Kidney glomerular epithelial cell (primary cell): ENCODE data around the gene CFAP53.
A peak's percentile ranks its signal among the peaks of the same experiment; 100 is the strongest.
"Not testable (repeated sequence)": the region's sequence is repeated elsewhere in the genome, so short reads cannot be mapped to it uniquely, and the experiment has no call there.

Experiments
- DNase-seq: peaks from one replicate; lab custom pipeline; 2025; lab: John Stamatoyannopoulos, UW

CFAP53 gene

DNA sequence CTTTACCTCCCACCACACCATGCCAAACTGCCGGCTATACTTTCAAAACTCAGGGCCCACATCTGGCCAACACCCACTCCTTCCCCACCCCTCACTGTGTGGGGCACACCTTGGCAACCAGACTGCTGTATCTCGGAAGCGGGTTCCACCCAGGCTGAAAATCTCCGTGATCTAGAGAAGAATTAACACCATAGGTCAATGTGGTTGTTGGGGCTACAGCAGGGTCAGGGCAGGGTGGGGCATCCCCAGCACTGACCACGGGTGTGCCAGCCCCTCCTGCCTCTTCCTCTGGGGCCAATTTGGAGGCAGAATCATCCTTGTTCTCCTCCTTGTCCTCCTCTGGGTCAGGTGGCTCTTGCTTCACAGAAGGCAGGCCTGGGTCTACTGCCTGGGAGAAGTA, 6.3 kb upstream of the CFAP53 start:
- no peak for DNase-seq

DNA sequence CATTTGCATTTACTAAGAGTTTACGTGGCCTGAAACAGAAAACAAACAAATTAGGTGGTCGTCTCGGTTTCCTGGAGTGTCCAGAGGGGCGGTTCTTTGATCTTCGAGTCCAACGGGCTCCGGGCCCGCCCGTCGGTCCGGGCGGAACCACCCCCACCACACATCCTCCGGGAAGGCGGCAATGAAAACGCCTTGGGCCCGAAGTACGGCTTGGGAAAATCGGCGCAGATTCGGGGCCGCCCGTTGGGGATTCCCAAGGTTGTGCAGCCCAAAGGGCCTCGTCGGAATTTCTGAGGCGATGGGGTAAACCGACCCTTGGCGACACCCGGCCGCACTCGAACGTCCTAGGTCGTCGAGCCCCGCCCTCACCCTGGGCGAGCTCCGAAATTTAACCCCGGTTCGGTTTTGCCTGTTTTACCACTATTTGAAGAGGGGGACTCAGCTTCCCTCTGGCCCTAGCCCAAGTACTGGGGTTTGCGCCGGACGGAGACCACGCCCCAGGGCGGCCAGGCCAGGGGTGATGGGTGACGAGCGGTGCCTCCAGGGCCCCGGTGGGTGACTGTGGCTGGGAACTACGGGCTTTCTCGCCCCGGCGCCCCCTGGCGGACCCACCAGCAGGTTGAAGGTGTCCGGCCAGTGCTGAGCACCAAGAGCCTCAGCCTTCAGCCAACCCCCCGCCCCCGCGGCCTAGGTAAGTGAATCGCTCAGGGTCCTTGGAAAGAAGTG, 1.9 kb upstream of the CFAP53 start:
- peak; percentile 25 for DNase-seq

DNA sequence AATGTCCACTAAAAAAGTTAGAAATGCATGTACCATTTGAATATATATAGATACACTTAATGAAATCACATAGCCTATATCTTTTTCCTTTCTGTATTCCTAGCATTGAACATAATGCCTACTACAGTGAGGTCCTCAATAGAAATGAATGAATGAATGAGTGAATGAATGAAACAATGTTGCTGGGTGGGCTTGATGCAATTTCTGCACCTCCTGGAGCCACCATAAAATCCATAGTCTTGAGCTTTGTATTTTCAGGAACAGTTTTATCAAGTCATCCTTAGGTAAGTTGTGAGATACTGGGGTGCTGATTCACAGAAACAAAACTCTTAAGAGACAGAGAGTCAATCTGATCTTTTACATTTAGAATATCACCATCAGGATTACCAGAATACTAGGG, 3.3 kb downstream of the CFAP53 start:
- no peak for DNase-seq

DNA sequence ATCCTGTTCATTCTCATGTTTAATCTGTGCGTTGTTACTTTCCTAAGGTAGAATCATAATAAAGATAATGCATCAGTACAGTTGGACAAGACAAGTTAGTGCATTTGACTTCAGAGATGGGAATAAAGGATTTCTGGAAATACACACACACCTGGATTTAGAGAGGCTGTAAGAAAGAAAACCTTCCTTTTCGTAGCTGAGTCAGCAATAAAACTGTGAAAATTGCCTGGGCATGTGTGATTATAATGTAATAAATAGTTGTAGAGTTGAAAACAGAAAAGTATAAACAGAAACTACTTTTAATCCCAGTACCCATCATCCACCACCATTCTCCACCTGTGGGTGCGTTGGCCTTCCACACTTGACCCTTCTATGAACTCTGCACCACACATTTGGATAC, 15.4 kb downstream of the CFAP53 start:
- DNase-seq, result no peak

DNA sequence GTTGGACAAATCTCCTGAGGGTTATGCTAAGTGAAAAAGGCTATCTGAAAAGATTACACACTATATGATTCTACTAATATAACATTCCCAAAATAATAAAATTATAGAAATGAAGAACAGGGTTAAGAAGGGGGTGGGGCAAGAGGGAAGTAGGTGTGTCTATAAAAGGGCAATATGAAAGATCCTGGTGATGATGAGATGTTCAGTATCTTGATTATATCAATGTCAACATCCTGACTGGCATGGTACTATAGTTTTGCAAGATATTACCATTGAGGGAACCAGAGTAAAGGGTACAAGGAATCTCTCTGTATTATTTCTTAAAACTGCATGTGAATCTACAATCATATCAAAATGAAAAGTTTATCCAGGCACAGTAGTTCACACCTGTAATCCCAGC, 16.7 kb downstream of the CFAP53 start:
- no peak for DNase-seq

DNA sequence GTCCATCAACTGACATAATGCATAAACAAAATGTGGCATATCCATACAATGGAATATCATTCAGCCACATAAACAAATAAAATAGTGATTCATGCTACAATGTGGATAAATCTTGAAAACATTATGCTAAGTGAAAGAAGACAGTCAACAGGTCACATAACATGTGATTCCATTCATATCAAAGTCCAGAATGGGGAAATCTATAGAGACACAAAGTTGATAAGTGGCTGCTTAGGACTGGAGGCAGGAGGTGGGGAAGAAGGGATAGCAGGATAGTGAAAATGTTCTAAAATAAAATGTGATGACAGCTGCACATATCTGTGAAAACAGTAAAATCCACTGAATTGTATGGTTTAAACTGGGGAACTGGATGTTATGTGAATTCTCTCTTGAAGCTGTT, 18.7 kb downstream of the CFAP53 start:
- DNase-seq, result no peak

DNA sequence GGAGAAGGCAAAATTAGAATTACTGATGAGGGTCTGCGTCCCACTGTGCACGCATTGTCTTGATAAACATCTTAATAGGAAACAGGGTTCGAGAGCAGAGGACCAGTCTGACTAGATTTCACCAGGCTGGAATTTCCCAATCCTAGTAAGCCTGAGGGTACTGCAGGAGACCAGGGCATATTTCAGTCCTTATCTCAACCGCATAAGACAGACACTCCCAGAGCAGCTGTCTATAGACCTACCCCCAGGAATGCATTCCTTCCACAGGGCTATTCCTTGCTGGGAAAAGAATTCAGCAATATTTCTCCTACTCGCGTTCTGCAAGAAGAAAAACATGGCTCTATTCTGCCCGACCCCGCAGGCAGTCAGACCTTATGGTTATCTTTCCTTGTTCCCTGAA, 24.5 kb downstream of the CFAP53 start:
- DNase-seq, result not testable (repeated sequence)

DNA sequence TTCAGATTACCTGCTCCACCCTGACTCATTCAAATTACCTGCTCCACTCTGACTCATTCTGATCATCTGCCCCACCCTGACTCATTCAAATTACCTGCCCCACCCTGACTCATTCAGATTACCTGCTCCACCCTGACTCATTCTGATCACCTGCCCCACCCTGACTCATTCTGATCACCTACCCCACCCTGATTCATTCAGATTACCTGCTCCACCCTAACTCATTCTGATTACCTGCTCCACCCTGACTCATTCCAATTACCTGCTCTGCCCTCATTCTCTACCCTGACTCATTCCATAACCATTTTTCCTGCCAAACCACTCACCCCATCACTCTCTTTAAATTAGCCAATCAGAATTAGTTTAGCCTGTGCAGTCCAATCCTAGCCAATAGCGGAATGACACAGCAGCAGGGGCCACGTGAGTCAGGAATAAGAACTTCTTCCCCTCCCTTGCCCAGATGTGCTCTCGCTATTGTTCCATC, 26.2 kb downstream of the CFAP53 start:
- DNase-seq, result no peak

DNA sequence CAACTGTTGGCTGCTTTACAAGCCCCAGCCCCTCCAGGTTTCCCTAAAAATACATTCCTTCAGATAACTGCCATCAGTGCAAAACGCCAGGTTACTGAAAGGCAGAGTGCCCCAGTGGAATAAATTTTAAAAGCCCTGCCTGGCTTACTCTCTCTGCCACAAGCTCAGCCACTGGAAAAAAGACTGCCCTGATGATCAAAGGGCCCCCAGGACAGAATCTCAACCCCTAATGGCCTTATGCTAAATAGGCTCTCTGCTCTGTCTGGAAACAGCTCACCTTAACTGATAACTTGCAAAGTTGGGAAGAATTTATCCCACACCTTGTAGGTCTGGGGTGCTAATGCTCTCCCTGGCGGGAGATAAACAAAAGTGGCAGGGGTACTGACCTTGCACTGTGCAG, 33.9 kb downstream of the CFAP53 start:
- DNase-seq, result no peak

DNA sequence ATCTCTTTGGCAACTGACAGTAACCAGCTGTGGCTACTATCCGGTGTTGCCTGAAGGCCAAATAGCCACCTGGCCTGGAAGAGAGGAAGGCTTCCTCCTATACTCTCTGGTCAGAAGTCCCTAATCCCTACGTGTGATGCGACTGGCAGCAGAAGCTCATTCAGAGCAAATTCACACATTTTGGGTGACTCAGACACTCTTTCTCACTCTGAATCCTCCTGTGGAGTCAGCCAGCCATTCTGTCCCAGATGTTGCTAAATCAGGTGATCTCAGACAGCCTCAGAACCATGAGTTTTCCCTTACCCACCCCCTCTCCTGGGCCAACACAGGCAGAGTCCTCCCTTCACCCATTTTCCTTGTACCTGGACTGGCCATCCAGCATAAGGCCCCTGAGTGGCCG, 34.7 kb downstream of the CFAP53 start:
- DNase-seq, result peak; percentile 17

DNA sequence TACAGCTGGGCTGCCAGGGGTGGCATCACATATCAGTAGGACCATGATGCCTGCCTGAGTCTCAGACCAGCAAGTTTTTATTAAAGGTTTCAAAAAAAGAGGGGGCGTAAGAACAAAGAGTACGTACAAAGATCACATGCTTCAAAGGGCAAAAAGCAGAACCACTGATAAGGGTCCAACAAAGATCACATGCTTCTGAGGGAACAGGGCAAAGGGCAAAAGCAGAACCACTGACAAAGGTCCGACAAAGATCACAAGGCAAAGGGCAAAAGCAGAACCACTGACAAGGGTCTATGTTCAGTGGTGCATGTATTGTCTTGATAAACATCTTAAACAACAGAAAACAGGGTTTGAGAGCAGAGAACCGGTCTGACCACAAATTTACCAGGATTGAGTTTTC, 46.0 kb downstream of the CFAP53 start:
- not testable (repeated sequence) for DNase-seq

DNA sequence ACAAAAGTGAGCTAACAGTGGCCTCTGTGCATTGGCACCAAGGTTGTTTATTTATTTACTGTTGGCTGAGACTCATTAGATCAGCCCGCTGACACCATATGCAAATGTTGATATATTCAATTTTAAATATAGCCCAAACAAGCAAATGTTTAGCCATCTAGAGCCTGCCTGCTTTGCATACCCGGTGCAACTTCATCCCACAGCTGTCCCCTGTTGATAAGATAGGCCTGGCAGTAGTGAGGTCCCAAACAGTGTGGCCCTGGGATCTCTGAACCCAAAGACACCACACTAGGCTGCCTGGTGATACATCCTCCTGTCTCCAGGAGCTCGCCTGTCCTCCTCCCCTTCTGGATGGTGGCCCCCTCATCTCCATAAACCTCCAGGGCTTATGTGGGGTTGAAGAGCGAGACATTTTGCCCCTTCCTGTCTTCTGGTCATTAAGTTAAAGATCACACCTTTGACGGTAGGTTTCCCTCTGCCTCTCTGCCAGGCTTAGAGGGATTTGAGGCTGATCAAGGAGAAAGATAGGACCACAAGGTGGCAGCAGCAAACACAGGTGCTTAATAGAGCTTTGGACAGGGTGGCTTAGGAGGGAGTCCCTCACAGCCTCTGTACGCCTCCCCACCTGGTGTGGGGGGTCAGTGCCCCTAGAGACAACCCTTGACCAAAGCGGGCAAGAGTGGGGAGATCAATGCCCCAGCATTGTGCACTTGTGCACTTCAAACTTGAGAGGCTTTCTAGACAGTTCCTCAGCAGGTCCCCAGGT, 47.7 kb downstream of the CFAP53 start:
- no peak for DNase-seq

DNA sequence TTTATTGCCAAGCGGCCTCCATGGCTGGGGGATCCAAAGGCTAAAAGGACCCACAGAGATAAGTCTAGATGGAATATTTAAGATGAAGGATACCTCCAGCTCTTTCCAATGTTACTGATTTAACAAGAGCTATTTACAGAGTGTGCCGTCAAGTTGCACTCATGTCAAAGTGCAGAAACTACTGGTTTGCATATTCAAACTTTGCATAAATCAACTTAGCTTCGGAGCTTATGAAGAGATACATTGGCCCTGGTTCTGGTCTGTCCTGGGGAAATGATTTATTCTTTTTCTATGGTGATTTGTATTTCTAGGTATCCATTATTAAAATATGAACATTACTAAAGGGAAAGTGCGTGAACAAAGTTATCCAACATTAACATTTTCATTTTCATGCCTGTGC, 57.0 kb downstream of the CFAP53 start:
- no peak for DNase-seq

DNA sequence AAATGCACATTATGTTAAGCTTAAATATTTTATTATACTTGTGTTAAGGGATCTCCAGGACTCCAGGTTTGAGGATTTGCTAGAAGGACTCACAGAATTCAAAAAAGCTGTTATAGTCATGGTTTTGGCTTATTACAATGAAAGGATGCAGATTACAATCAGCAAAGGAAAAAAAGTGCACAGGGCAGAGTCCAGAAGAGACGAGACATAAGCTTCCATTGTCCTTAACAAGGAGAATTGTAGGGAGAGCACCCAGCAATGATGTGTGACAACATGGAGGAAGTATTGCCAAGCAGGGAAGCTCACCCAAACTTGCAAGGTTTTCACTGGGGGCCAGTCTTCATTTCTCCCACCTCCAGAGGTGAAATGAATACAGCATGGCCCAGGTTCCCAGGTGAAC, 58.6 kb downstream of the CFAP53 start:
- no peak for DNase-seq

DNA sequence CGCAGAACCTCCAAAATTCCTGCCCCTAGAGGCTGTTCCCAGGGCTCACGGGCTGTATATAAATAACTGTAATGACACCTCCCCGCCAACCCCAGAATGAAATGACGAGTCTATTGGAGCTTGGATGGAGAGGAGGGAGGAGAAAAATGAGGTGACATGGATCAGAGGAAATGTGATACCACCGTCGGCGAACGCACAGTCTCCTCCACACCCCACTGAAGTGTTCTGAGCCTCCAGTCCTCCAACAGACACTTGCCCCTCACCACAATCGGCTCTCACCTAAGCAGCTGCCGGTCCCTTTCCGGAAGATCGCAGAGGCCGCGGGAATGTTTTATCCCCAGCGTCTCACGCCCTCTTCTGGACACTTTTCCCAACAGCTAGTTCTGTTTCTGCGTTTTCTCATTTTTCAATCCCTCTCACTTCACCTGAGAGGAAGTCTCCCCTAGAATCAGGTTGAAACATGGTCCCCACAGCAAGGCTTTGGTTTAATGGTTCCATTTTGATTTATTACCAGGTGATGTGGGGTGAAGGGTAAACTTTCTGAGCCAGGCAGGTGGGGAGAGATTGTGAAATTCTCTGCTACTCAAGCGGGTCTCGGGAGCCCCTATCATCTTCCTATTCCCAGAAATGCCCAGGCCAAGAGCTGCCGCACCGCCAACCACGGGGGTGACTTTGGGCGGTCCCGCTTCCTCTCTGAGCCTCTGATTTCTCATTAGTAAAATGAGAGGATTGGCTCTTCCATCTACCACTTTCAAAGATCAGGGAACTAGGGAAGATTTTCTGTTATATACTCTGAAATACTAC, 62.3 kb downstream of the CFAP53 start:
- peak; percentile 64 for DNase-seq

DNA sequence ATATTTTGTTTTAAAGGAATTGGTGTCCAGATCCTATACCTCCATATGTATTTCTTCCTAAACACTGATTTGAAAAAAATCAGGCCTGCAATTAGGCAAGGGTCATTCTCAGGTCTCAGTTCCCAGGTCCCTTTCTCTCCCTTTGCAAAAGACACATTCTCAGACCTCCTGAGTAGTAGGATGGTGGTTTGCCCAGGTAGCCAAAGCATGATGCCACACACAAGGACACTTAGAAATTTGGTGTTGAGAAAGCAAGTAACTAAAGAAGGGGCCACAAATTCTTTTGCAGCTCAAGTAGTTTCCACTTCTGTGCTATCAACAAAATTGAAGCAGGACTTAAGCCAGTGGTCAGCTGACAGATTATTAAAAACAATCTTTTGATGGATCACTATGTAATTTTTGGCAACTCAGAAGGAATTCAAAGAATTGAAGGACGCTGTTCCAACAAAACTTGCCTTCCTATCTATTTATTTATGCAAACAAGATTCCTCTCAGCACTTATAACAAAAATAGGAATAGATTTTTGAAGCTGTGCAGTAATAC, 64.7 kb downstream of the CFAP53 start:
- no peak for DNase-seq

DNA sequence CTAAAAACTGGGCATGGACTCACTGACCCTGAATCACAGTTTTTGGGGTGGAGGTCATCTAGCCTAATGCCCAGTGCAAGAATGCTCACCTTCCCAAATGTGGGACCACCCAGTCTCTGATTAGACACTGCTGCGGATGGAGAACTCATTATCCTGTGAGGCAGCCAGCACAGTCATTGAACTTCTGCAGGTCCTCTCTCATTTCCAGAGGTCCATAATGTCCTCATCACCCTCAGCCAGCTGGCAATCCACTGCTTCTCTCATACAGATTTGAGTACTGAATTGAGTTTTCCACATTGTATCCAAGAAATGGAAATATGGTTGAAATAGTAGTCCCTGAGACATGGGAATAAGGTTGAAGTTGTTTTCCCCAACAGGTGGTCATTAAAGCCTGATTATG, 66.4 kb downstream of the CFAP53 start:
- DNase-seq, result no peak

DNA sequence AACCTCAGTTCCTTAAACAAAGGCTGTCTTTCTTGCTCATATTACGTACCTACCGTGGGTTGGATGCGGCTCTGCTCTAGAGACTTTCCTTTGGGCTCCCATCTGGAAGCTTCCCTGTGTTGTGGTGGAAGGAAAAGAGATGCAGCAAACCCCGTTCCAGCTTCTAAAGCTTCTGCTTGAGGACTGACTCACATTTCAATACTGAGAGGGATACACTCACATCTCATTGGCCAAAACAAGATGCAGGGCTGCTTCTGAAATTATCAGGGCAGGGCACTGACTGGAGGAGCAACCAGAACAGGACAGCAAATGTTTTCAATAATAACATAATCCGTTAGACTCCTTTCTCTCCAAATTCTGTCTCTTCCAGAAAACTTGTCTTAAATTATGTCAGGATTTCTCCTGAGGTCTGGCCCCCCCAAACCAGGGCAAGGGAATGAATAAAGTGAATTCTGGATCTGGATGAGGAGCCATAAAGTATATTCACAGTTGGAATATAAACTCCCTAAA, 66.9 kb downstream of the CFAP53 start:
- DNase-seq, result no peak

DNA sequence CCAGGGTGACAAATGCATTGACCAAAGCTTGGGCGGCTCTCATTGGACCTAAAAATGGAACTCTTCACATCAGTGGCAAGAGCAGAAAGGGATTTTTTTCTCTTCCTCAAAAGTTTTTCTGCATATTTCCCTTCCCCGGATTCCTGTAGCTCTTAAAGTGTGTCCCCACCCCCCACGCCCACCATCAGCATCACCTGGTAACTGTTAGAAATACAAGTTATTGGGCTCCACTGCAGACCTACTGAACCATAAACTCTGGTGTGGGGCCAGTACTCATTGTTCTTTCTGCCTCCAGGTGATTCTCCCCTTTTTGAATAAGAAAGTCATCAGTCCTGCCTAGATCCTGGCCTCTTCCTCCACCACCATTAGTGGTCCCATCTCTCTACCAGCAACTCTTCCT, 70.0 kb downstream of the CFAP53 start:
- no peak for DNase-seq

DNA sequence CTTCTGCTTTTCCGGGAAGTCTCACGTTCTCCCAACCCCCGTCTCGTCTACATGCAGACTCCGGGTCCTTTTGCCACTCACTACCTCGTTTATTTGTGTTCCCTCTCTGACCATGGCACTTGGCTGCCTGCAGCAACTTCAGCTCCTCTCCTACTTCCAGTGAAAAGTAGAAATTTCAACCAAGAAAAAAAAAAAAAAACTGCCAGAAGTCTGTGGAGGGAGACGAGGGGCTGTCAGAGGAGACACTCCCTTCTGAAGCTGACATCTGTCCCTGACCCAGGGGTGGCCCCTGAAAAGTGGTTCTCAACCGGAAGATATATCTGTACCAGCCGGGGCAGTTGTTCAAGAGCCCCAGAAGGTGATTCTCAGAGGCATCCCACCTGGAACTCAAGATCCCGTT, 70.6 kb downstream of the CFAP53 start:
- DNase-seq, result no peak

DNA sequence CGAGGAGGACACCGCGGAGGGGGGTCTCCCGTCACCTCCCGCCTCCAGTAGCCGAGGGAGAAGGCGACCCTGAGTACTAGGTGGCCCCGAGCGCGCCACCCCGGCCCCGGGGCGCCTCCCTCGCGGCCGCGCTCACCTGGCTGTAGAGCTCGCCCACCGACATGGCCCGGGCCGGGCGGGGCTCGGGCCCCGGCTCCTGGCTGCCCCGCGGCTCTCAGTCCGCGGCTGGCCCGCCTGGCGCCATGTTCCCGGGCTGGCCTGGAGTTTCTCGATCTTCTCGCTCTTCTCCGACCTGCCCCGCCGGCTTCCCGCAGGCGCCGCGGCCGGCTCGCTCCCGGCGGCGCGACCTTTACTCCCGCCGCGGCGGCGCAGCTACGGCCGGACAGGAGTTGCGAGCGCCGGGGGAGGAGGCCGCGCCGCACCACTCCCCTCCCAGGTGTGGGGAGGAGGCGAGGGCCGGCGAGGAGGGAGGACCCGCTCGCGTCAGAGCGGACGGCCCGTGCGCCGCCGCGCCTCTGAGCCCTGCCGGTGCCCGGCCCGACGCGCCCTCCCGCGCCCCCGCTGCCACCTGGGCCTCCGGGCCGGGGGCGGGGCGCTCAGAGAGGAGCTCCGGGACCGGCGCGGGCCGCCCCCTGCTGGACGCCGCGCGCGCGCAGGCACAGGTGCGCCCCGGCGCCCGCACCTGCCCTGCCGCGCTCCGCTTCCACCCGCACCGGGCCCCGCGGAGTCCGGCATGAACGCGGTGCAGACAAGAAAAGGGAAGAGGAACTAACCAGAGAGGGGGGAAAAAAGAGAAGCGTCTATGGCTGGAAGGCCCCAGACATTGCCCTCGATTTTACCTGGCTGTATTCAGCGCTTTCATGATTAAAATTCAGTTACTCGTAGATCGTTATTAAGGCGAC, 71.4 kb downstream of the CFAP53 start, which contains the start of gene MYO5B:
MYO5B (minus strand) TSS at position 517 of the 902 bp plus-strand sequence; CDS start at position 163, 354 bp downstream.
- peak; percentile 24 for DNase-seq
